ENCODE data around the gene KCNJ1. TPM values are rescaled to one million over a fixed set of nuclear protein-coding genes. Genes with fewer than 3 reads are reported as not detected.

The KCNJ1 gene
- total and polyA plus RNA-seq, 10 of the 15 experiments (the other 5 are each of a cell fraction or from before 2014, with no cell fraction given), result not detected

DNA sequence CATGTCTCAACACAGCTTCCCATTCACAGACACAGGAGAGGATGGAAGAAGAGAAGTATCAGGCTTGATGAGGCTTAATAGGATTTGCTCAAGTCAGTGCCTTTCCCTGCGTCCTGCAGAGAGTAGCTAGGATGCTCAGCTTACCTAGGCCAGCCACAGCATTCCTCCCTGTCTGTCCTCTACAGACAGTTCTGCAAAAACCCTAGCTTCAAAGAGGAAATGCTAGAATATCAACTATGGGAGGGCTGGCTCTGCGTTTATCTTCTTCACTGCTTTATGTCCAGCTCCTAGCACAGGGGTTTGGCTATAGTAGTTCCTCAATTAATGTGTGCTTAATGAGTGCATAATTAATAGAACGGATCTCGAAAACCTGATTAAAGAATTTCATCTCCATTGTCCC lies 40.5 kb upstream of the KCNJ1 start:
- no TSS peak for BruUV-seq (replicated peaks)
- Histone ChIP-seq H3K27me3 (replicated peaks in 1 of 2; ENCODE audit: control insufficient read depth in 2 of 2, insufficient read depth in 2 of 2, low read length in 1 of 2) (peaks cover 0 to 14% of the 10 kb centered on the region in 2 experiments; a peak in 1 of 4 replicates), H3K27ac (ENCODE audit: control insufficient read depth, insufficient read depth) (no peak overlapping the region), H3K4me2 (ENCODE audit: control insufficient read depth, insufficient read depth) (no peak overlapping the region), H4K20me1 (ENCODE audit: control insufficient read depth, insufficient read depth) (no peaks in the 10 kb centered on the region), H3K4me1 (ENCODE audit: control insufficient read depth, insufficient read depth, low read length) (no peaks in the 10 kb centered on the region), H3K79me2 (ENCODE audit: control insufficient read depth, insufficient read depth, low read length) (no peaks in the 10 kb centered on the region), H3K4me3 (no peak overlapping the region), H2AFZ (ENCODE audit: control insufficient read depth, low read depth, low read length) (no peak overlapping the region), H3K36me3 (ENCODE audit: control insufficient read depth in 2 of 2, insufficient read depth in 2 of 2, low read length in 1 of 2) (no peaks in the 10 kb centered on the region), H3K9ac (ENCODE audit: control insufficient read depth, insufficient read depth, low read length) (no peak overlapping the region), H3K9me3 (replicated peaks; ENCODE audit: control insufficient read depth, insufficient read depth, low read length) (no peaks in the 10 kb centered on the region; the same call in 2 of the 3 replicates)
- no peak for DNase-seq (ENCODE audit: low read depth, low spot score)
- ChIA-PET CTCF (interaction anchor here (0.7 to 9.2 kb wide), 6 partner anchors 15 to 52 kb away, joined by 3 to 74 read pairs (median 4); no protein-coding TSS in a partner anchor), RAD21 (ENCODE audit: unreplicated experiment) (interaction anchor here (0.6 kb wide), 1 partner anchor 49 kb away, joined by 3 read pairs; no protein-coding TSS in a partner anchor), POLR2A (interaction anchor here (0.6 kb wide), 1 partner anchor 387 kb away, joined by 5 read pairs; no protein-coding TSS in a partner anchor), SMC1A (ENCODE audit: uncharacterized antibody, unreplicated experiment) (interaction anchor here (0.6 to 2.1 kb wide), 5 partner anchors 9 to 194 kb away, joined by 3 to 9 read pairs (median 4); no protein-coding TSS in a partner anchor)
- intact Hi-C loops (cut with micrococcal nuclease; ENCODE audit: unreplicated experiment), result no loop called here
- no peak for FAIRE-seq
- in situ Hi-C loops (cut with MboI), result no loop called here
- 51% methylated on average over 4 of the region's 4 CpGs for WGBS (ENCODE audit: insufficient coverage, insufficient replicate concordance, low lambda C conversion rate, missing lambda C conversion rate)
- no peak for ATAC-seq
- TF ChIP-seq, protein P1, sequence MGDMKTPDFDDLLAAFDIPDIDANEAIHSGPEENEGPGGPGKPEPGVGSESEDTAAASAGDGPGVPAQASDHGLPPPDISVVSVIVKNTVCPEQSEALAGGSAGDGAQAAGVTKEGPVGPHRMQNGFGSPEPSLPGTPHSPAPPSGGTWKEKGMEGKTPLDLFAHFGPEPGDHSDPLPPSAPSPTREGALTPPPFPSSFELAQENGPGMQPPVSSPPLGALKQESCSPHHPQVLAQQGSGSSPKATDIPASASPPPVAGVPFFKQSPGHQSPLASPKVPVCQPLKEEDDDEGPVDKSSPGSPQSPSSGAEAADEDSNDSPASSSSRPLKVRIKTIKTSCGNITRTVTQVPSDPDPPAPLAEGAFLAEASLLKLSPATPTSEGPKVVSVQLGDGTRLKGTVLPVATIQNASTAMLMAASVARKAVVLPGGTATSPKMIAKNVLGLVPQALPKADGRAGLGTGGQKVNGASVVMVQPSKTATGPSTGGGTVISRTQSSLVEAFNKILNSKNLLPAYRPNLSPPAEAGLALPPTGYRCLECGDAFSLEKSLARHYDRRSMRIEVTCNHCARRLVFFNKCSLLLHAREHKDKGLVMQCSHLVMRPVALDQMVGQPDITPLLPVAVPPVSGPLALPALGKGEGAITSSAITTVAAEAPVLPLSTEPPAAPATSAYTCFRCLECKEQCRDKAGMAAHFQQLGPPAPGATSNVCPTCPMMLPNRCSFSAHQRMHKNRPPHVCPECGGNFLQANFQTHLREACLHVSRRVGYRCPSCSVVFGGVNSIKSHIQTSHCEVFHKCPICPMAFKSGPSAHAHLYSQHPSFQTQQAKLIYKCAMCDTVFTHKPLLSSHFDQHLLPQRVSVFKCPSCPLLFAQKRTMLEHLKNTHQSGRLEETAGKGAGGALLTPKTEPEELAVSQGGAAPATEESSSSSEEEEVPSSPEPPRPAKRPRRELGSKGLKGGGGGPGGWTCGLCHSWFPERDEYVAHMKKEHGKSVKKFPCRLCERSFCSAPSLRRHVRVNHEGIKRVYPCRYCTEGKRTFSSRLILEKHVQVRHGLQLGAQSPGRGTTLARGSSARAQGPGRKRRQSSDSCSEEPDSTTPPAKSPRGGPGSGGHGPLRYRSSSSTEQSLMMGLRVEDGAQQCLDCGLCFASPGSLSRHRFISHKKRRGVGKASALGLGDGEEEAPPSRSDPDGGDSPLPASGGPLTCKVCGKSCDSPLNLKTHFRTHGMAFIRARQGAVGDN (IDR thresholded peaks at IDR 0.05), result no peak
- TF ChIP-seq, protein P2, sequence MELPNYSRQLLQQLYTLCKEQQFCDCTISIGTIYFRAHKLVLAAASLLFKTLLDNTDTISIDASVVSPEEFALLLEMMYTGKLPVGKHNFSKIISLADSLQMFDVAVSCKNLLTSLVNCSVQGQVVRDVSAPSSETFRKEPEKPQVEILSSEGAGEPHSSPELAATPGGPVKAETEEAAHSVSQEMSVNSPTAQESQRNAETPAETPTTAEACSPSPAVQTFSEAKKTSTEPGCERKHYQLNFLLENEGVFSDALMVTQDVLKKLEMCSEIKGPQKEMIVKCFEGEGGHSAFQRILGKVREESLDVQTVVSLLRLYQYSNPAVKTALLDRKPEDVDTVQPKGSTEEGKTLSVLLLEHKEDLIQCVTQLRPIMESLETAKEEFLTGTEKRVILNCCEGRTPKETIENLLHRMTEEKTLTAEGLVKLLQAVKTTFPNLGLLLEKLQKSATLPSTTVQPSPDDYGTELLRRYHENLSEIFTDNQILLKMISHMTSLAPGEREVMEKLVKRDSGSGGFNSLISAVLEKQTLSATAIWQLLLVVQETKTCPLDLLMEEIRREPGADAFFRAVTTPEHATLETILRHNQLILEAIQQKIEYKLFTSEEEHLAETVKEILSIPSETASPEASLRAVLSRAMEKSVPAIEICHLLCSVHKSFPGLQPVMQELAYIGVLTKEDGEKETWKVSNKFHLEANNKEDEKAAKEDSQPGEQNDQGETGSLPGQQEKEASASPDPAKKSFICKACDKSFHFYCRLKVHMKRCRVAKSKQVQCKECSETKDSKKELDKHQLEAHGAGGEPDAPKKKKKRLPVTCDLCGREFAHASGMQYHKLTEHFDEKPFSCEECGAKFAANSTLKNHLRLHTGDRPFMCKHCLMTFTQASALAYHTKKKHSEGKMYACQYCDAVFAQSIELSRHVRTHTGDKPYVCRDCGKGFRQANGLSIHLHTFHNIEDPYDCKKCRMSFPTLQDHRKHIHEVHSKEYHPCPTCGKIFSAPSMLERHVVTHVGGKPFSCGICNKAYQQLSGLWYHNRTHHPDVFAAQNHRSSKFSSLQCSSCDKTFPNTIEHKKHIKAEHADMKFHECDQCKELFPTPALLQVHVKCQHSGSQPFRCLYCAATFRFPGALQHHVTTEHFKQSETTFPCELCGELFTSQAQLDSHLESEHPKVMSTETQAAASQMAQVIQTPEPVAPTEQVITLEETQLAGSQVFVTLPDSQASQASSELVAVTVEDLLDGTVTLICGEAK (IDR thresholded peaks at IDR 0.05; ENCODE audit: borderline replicate concordance), result no peak
- TF ChIP-seq, protein P3, sequence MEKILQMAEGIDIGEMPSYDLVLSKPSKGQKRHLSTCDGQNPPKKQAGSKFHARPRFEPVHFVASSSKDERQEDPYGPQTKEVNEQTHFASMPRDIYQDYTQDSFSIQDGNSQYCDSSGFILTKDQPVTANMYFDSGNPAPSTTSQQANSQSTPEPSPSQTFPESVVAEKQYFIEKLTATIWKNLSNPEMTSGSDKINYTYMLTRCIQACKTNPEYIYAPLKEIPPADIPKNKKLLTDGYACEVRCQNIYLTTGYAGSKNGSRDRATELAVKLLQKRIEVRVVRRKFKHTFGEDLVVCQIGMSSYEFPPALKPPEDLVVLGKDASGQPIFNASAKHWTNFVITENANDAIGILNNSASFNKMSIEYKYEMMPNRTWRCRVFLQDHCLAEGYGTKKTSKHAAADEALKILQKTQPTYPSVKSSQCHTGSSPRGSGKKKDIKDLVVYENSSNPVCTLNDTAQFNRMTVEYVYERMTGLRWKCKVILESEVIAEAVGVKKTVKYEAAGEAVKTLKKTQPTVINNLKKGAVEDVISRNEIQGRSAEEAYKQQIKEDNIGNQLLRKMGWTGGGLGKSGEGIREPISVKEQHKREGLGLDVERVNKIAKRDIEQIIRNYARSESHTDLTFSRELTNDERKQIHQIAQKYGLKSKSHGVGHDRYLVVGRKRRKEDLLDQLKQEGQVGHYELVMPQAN (conservative IDR thresholded peaks at IDR 0.05), result no peak
- no peak for TF ChIP-seq WRNIP1 (IDR thresholded peaks at IDR 0.05; ENCODE audit: borderline replicate concordance, low read depth, low read length)
- TF ChIP-seq CREB1 (IDR thresholded peaks at IDR 0.05; ENCODE audit: low read depth), result no peak
- TF ChIP-seq, protein P4, sequence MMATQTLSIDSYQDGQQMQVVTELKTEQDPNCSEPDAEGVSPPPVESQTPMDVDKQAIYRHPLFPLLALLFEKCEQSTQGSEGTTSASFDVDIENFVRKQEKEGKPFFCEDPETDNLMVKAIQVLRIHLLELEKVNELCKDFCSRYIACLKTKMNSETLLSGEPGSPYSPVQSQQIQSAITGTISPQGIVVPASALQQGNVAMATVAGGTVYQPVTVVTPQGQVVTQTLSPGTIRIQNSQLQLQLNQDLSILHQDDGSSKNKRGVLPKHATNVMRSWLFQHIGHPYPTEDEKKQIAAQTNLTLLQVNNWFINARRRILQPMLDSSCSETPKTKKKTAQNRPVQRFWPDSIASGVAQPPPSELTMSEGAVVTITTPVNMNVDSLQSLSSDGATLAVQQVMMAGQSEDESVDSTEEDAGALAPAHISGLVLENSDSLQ (IDR thresholded peaks at IDR 0.05), result no peak
- TF ChIP-seq, protein P5, sequence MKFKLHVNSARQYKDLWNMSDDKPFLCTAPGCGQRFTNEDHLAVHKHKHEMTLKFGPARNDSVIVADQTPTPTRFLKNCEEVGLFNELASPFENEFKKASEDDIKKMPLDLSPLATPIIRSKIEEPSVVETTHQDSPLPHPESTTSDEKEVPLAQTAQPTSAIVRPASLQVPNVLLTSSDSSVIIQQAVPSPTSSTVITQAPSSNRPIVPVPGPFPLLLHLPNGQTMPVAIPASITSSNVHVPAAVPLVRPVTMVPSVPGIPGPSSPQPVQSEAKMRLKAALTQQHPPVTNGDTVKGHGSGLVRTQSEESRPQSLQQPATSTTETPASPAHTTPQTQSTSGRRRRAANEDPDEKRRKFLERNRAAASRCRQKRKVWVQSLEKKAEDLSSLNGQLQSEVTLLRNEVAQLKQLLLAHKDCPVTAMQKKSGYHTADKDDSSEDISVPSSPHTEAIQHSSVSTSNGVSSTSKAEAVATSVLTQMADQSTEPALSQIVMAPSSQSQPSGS (IDR thresholded peaks at IDR 0.05; ENCODE audit: low read length), result no peak
- TF ChIP-seq ZNF622 (IDR thresholded peaks at IDR 0.05), result no peak
- no peak for TF ChIP-seq MYB (IDR thresholded peaks at IDR 0.05; ENCODE audit: borderline replicate concordance, low read depth, low read length)
- TF ChIP-seq RAD21 (IDR thresholded peaks at IDR 0.05; ENCODE audit: insufficient read depth, low read depth, low read length), result no peak

Data from GM12878 (cell line).